GM03348 (cell line): Measurements from ENCODE around the gene TTC32.
"Not testable (repeated sequence)": the region's sequence is repeated elsewhere in the genome, so short reads cannot be mapped to it uniquely, and the experiment has no call there.

ENCODE experiments used
- DNase-seq: peaks from one replicate; pipeline ENCODE4 v3.0.0; 2012; ENCODE audit warnings: low spot score

Gene TTC32

DNA sequence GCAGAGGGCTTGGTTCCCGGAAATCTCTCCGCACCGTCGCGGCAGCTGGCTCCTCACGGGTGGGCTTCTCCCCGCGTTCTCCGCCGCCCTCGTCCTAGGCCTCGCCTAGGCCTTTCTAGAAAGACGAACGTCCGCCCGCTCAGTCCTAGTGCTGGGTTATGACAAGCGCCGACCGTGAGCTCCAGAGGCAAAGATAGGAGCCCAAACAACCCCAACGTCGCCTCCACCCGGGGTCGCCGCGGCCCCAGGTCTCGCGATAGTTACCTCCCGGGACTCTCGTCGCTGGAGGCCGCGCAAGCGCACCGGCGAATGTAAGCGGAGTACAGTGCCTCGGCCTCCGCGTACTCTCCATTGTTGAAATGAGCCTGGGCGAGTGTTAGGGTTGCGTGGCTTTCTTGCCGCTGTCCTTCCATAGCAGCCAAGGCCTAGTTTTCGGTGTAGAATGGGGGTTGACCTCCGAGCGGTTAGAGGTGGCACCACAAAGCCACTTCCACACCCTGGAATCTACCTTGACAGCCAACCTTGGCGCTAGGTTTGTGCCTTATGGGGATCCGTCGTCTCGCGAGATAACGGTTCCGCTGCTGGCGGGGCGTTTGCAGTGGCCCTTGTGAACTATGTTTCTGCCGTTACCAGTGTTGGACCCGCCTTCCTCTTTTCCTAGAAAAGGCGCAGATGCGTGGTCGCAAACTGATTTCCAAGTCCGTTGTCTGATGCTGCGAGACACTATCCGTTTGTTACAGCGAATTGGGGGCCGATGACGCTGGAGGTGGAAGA, at the start of gene TTC32:
Gene TTC32 (minus strand): TSS at position 542 of the 774 bp plus-strand sequence. CDS start 129 bp downstream, at position 413.
- DNase-seq: peak; percentile 98

DNA sequence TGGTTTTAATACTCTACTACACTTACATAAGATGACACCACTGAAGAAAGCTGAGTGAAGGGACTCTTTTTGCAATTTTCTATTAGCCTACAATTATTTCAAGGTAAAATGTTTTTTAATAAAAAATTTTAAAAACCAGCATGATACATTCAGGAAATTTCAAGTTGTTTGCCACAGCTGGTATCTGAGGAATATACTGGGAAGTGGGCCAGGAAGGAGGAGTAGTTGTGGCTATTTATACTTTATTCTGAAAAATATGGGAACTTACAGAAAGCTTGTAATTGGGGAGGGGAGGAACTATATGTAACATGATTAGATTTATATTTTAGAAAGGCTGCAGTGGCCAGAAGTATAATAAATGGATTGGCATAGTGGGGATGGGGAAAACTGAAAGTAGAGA, 47.3 kb upstream of the TTC32 start:
- DNase-seq: peak; percentile 60

DNA sequence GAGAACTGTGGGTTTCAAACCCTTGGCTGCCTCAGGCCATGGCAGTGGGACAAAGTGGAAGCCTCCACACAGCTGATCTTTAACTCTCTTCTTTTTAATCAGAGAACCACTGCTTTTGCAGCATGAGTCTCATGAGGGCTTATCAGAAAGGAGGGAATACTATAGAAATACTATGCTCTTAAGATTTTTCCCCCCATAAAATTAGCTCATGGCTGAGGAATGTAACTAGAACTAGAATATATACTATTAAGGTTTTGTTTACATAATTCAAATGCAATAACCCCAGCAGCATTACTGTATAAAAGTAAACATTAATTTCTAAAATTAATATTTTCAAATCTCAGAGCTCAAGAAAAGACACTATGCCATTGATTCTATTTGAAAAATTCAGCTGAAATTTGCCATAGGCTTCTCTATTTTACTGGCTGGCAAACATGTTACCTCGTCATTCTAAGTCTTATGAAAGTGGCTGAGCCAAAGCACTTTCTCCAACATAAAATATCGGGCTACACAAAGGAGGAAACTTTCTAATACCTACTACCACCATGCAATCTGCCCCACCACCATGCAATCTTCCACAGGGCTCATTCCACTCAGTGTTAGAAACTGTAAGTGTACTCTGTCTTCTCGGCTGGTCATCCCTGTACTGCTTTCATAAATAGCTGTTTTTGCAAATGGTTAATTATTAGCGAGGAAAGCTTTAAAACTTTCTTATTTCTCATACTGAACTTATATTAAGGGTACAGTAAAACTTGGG, 45.6 kb upstream of the TTC32 start:
- DNase-seq: no peak

DNA sequence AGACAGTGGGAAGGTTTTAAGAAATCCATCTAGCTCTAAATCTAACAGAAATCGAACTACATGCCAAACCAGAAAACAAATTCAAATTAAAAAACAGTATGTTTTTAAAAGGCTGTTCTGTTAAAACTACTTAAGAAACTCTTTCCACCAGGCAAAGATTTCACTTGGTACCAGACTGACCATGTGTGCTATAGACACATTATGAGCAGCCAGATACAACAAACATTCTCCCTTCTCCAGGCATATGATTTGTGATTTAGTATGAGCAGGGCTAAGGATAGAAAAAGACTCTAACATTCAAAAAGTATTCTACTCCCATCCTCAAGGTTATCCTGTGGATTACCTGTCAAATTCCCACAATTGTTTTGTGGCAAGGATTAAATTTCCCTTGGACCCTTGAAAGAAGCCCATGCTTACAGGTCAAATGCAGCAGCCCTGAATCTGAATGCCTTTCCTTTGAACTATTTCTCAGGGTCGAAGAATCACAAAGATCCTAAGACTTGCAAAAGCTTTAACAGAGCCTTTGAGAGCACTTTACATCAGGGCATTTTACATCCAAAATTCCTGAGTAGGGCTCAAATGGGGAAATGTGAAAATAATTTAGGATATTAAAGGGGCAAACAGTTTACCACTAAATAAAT, 42.5 kb upstream of the TTC32 start:
- no peak for DNase-seq

GRCh38 chr2:19943189-19943588, 41.4 kb upstream of the TTC32 start:
- no peak for DNase-seq

DNA sequence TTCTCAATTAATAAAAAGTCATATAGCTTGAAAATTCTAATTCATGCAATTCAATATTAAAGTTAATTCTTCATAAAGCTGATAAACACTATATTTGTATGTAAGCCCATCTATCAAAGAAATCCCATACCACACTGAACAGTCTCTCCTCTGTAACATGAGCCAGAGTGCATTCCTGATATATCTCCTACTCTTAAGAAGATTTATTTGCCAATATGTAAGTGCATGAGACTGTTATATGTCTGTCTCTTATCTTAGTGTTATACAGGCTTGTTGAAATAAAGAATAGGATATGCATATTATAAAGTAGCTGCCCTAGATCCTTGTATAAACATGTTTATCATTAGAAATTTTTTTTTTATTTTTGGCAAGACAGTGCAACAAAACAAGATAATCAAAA, 40.4 kb upstream of the TTC32 start:
- DNase-seq: no peak

DNA sequence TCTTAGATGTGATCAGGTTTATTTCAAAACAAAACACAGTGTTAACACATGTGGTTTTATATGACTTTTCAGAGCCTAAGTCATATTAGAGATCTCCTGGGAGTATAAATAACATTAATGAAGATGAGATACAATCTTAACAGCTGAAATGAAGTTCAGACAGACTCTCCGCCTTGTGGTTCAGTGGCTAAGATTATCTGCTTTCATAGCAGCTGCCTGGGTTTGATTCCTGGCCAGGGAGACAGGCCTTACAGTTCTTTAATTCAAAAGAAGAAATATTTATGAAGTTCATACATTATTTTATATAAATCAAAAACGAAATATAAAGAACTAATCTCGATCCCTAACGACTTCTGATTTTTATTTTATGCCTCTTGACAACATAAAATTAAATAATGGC, 35.2 kb upstream of the TTC32 start:
- no peak for DNase-seq

DNA sequence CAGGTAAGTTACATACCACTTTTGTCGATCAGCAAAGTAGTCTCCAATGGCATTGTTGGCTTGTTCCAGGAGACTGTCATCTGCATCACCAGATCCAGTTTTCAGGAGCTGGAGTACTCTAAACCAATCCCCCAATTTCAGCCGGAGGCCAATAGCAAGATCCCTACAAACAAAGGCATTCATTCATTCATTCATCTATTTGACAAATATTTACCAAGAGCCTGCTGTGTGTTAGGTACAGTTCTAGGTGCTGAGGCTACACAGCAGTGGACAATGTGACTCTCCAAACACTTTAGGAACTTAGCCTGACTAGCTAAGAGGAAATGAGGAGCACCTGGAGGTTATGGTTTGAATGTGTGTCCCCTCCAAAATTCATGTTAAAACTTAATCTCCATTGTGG, 34.4 kb upstream of the TTC32 start:
- DNase-seq: no peak

GRCh38 chr2:19933351-19933981, 31.7 kb upstream of the TTC32 start:
- DNase-seq: peak; percentile 60

DNA sequence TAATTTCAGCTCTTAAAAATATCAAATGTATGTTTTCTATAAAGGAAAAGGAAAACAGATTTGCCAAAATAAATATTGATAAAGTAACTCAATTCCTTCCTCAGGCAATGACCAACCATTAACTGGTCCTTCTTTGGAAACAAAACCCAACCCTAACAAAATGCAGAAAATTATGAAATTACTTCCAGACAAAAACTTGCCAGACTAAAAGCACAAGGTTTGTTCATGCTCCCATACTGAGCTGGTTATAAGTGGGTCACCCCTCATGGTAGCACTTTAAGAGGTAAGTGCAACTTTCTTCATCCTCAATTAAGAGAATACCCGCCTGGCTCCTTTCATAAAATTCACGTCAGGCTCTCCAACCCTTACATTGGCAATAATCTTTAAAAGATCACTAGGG, 31.1 kb upstream of the TTC32 start:
- no peak for DNase-seq

DNA sequence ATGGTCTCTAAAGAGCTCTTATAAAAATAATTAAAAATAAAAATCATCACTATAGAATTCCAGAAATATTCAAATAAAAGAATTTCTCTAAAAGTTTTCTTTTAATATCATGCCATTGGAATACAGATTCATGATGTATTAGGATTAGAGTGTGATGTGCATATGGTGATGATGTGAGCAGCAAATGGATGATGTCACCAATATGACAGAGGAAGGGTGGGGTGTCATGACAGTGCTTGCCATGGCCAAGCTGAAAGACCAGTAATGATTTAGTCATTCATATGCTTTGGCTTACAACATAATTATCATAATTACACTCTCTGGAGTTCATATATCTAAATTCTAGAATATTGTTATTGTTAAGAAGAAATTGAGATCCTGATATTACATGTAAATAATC, 27.4 kb upstream of the TTC32 start:
- DNase-seq: no peak

DNA sequence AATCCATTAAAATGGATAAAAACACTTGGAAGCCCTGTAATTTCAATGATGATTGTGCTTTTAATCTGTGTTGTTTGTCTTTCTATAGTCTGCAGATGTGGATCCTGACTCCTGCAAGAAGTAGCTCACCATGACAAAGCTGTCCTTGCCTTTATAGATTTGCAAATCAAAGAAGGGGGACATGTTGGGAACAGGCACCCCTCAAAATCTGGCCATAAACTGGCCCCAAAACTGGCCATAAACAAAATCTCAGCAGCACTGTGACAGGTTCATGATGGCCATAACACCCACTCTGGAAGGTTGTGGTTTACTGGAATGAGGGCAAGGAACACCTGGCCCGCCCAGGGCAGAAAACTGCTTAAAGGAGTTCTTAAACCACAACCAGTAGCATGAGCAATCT, 26.0 kb upstream of the TTC32 start:
- DNase-seq: not testable (repeated sequence)

DNA sequence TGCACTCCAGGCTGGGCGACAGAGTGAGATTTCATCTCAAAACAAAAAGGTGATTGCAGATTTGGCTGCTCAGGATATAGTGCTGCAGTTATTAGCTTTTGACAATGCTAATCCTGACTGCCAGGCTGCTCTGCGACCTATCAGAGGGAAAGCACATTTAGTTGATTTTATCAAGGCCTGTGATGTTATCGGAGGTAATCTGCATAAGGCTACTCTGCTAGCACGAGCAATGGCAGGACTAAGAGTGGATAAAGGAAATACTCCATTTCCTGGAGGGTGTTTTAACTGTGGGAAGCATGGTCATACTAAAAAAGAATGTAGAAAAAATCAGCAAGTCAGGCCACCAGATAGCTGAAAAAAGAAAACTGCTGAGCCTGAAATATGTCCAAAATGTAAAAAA, 22.7 kb upstream of the TTC32 start:
- not testable (repeated sequence) for DNase-seq

- DNase-seq: not testable (repeated sequence)
Observed at GRCh38 chr2:19922188-19922587, 20.4 kb upstream of the TTC32 start.

DNA sequence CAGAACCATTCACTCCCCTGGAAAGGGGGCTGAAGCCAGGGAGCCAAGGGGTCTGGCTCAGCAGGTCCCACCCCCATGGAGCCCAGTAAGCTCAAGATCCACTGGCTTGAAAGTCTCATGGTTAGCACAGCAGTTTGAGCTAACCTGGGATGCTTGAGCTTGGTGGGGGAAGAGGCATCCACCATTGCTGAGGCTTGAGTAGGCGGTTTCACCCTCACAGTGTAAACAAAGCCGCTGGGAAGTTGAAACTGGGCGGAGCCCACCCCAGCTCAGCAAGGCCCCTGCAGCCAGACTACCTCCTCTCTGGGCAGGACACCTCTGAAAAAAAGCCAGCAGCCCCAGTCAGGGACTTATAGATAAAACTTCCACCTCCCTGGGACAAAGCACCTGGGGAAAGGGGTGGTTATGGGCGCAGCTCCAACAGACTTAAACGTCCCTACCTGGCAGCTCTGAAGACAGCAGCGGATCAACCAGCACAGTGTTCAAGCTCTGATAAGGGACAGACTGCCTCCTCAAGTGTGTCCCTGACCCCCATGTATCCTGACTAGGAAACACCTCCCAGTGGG, 14.7 kb upstream of the TTC32 start:
- DNase-seq: no peak

- no peak for DNase-seq
Observed at GRCh38 chr2:19914266-19914975, 12.6 kb upstream of the TTC32 start.

GRCh38 chr2:19911808-19912509, 10.2 kb upstream of the TTC32 start:
- DNase-seq: peak; percentile 47

- DNase-seq: no peak
Observed at GRCh38 chr2:19902216-19902740, 495 bp upstream of the TTC32 start.

GRCh38 chr2:19900931-19901441, 797 bp downstream of the TTC32 start:
- DNase-seq: no peak
